Epithelial cell of proximal tubule (primary cell): Measurements from ENCODE around the gene PAPPA2. TPM values are rescaled to one million over a fixed set of nuclear protein-coding genes. Genes with fewer than 3 reads are reported as not detected.

ENCODE experiments used
- DNase-seq: peaks from one replicate; pipeline ENCODE4 v3.0.0-alpha.2; 2011; ENCODE audit warnings: low read depth
- H3K4me3 ChIP-seq: 2 replicates; pipeline ENCODE4 v1.5.1; 2011; ENCODE audit warnings: low read depth, mild to moderate bottlenecking, low read length
- total RNA-seq: library from RNA; depleted of rRNA; stranded (reverse); fragments of >200 nt; gene quantifications from 2 replicates; pipeline ENCODE4 v1.2.3, GENCODE V29; 2015
- TF ChIP-seq, protein P1 (sequence below): conservative IDR thresholded peaks from 2 replicates; pipeline ENCODE4 v1.5.1; 2012; ENCODE audit warnings: low read depth, mild to moderate bottlenecking, low read length

The PAPPA2 gene
- total RNA-seq, 1 donor from 2014 or later, result 0.98 TPM

DNA sequence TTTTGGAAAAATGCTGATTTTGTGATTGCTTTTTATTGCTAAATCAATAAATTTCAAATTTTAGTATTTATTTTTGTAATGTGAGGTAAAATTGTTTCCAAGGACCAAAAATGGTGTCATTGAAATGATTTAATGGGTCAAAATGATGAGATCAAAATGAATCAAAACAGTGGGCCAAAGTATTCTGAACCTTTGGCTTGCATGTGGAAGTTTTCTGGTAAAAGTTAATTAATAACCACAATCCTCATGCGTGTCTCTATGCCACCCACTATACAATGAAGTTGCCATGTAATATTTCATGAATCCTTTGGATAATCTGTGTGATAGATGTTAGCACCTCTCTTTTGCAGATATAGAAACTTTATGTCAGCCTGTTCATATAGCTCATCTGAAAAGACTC is 83.8 kb downstream of the PAPPA2 start:
- no peak for DNase-seq
- TF ChIP-seq, protein P1, sequence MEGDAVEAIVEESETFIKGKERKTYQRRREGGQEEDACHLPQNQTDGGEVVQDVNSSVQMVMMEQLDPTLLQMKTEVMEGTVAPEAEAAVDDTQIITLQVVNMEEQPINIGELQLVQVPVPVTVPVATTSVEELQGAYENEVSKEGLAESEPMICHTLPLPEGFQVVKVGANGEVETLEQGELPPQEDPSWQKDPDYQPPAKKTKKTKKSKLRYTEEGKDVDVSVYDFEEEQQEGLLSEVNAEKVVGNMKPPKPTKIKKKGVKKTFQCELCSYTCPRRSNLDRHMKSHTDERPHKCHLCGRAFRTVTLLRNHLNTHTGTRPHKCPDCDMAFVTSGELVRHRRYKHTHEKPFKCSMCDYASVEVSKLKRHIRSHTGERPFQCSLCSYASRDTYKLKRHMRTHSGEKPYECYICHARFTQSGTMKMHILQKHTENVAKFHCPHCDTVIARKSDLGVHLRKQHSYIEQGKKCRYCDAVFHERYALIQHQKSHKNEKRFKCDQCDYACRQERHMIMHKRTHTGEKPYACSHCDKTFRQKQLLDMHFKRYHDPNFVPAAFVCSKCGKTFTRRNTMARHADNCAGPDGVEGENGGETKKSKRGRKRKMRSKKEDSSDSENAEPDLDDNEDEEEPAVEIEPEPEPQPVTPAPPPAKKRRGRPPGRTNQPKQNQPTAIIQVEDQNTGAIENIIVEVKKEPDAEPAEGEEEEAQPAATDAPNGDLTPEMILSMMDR, result no peak
- no peak overlapping the region for H3K4me3 ChIP-seq

DNA sequence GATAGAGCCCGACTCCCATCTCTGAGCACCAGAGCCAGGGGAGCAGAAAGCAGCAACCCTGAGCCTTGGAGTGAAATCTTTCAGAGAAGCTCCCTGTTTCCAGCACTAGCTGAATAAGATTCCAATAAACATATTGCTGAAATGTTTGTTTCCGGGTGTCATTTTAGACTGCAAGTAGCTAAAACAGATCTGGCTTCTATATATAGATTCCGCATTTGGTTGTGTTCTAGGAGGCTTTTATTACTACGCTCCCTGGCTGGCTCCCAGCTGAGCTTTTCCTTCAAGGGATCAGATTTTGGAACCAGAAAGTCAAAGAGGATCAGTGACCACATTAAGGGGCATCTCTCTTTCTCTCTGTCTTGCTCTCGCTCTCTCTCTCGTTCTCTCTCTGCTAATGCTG is 88.2 kb downstream of the PAPPA2 start:
- H3K4me3 ChIP-seq, result no peak overlapping the region
- no peak for DNase-seq
- TF ChIP-seq, protein P1, result no peak

DNA sequence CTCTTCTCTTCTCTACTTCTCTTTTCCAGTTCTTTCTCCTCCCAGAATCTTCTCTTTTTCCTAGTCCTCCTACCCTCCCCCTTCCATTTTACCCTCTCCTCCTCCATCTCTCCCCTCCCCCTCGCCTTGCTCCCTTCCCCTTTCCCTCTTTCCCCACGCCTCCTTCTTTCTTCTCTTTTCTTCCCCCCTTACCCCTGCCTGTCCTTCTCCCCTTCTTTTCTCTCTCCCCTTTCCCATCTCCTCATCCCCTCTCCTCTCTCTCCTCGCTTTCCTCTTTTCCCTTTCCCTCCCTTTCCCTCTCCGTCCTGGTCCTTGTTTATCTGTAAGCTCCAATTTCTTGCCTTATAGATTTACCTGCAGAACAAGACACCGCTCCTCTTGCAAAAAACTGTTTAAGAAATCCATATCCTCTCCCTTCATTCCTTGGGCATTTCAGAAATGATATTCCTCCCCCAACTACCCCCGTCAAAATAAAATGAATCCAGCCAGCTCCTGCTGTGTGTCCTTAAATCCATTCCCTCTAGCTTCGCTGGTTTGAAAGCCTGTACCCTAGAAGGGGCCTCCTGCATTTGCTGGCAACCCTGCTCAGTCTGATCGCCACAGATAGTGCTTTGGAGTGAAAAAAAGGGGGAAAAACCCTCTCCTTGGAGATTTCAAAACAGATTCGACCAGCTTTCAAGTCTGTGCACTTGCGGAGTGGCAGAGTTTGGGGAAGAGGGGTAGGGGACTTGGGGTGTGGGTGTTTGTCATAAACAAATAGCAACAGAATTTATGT is 89.4 kb downstream of the PAPPA2 start:
- TF ChIP-seq, protein P1, result no peak
- no peak overlapping the region for H3K4me3 ChIP-seq
- no peak for DNase-seq

DNA sequence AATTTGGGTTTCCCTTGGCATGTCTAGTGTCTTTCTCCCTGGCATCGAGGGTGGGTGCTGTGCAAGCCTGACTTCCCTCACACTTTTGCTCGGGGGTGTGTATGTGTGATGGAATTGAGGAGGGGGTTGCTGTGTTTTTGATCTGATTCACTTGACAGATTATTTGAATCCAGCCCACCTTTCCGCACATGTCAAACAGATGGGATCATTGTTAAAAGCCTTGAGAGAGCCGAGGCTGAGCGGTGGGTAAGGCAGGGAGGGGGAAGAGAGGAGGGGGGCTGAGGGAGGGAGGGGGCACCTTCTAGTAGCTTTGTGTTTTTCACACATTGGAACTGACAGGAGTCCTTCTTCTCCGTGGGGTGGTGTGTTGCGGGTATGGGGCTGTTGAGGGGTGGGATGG is 90.0 kb downstream of the PAPPA2 start:
- DNase-seq, result no peak
- TF ChIP-seq, protein P1, result no peak
- H3K4me3 ChIP-seq, result no peak overlapping the region

DNA sequence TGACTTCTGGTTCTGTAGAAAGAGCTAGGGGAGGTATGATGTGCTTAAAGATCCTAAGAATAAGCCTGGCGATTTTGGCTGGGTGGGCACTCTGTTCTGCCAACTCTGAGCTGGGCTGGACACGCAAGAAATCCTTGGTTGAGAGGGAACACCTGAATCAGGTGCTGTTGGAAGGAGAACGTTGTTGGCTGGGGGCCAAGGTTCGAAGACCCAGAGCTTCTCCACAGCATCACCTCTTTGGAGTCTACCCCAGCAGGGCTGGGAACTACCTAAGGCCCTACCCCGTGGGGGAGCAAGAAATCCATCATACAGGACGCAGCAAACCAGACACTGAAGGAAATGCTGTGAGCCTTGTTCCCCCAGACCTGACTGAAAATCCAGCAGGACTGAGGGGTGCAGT is 93.3 kb downstream of the PAPPA2 start:
- no peak for DNase-seq
- TF ChIP-seq, protein P1, result no peak
- H3K4me3 ChIP-seq, result no peak overlapping the region

DNA sequence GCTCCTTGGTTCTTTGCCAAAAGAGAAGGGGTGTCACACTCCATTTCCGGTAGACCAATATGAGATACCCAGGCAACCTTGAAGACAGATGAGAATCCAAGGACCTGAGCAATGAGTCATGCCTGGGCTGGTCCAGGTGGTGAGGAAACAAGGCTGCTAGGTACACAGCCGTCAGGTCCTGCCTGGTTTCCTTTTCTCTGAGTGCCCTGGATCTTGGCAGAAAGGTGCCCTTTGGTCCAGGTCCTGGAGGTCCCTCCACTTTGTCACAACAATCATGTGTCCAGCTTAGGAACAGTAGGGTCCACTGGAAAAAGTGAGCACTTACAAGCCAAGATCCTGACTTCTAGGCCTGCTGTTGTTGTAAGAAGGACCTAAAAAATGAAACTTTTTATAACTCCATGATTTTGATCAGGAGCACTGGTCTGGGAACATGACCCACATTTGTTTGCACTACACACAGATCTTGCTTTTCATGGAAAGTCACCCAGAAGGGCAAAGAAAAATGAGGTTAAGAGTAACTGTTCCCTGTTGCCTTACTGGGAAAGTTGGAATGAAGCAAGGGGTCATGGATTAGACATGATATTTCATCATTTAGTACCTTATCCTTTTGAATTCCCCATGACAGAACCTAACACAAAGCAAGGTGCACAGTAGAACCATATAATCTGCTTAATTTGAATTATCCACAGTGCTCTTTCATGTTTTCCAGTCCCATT is 94.7 kb downstream of the PAPPA2 start:
- TF ChIP-seq, protein P1, result no peak
- DNase-seq, result no peak

More for the DNA sequence above, 94.7 kb downstream of the PAPPA2 start:
- H3K4me3 ChIP-seq, result no peak overlapping the region
